ENCODE data around the gene CYP11A1. TPM values are rescaled to one million over a fixed set of nuclear protein-coding genes. Genes with fewer than 3 reads are reported as not detected.

The CYP11A1 gene
- total RNA-seq, 1 experiment from 2014 or later, result 1.7 TPM

DNA sequence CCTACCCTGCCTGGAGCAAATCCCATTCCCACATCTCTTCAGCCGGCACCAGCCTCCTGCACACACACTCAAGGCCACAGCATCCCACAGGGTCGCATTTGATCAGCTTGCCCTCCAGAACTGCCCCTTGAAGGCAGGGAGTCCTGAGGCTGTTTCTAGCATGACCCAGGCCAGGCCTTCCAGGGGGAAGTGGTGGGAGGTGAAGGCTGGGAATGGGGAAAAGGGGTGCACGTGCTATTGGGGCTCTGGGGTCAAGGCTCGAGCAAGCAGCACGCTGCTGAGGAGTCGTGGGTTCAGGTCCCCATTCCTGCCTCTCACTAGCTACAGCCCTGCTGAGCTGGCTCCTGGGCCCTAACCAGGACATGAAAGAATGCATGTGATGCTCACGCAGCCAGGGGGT lies 41.4 kb upstream of the CYP11A1 start:
- Histone ChIP-seq H3K18ac (ENCODE audit: insufficient read length, low read depth, low read length) (no peak overlapping the region), H3K4me1 (ENCODE audit: insufficient read depth, low read length) (no peaks in the 10 kb centered on the region; the same call in 1 of the 2 replicates), H3K79me2 (ENCODE audit: insufficient read depth, low read length) (no peaks in the 10 kb centered on the region), H2BK5ac (ENCODE audit: insufficient read length, low read length) (no peak overlapping the region), H4K20me1 (ENCODE audit: control insufficient read depth, insufficient read depth, insufficient read length) (no peaks in the 10 kb centered on the region), H2BK120ac (ENCODE audit: low read depth, low read length, poor library complexity, severe bottlenecking) (no peak overlapping the region), H2BK20ac (ENCODE audit: low read depth, low read length, poor library complexity, severe bottlenecking) (no peak overlapping the region), H3K27me3 (ENCODE audit: insufficient read depth, low read length) (no peaks in the 10 kb centered on the region), H3K14ac (ENCODE audit: insufficient read depth, low read length) (no peak overlapping the region; the same call in 1 of the 2 replicates), H3K79me1 (ENCODE audit: insufficient read depth, low read depth, low read length, poor library complexity, severe bottlenecking) (no peaks in the 10 kb centered on the region), H4K91ac (ENCODE audit: insufficient read length, low read depth, low read length) (no peak overlapping the region), H3K23me2 (ENCODE audit: insufficient read length, low read depth, low read length, poor library complexity, severe bottlenecking) (no peaks in the 10 kb centered on the region), H3K4me2 (ENCODE audit: insufficient read depth, insufficient read length, low read length) (no peak overlapping the region), H3T11ph (ENCODE audit: low read length) (no peak overlapping the region), H4K5ac (ENCODE audit: insufficient read length, low read depth, low read length) (no peak overlapping the region), H3K56ac (ENCODE audit: insufficient read length, low read depth, low read length) (no peak overlapping the region), H4K8ac (replicated peaks; ENCODE audit: insufficient read length, low read depth, low read length) (no peak overlapping the region), H3K4ac (ENCODE audit: low read depth, low read length) (no peak overlapping the region), H3K23ac (ENCODE audit: insufficient read length, low read depth, low read length) (no peak overlapping the region), H2BK12ac (ENCODE audit: insufficient read length, low read depth, low read length) (no peak overlapping the region), H2AFZ (ENCODE audit: low read length) (no peak overlapping the region), H3K27ac (ENCODE audit: insufficient read length, low read depth, low read length) (no peak overlapping the region), H2BK15ac (ENCODE audit: low read depth, low read length) (no peak overlapping the region), H2AK5ac (ENCODE audit: insufficient read length, low read length) (no peak overlapping the region), H3K9me3 (ENCODE audit: control insufficient read depth, low read depth, low read length) (no peaks in the 10 kb centered on the region), H3K9ac (ENCODE audit: extremely low read depth, insufficient read length, low read length) (no peak overlapping the region)
- WGBS (ENCODE audit: extremely low coverage, insufficient read length, low lambda C conversion rate), result no CpG with 5 or more reads among the region's 7 CpGs
- Mint-ChIP-seq H3K27me3 (ENCODE audit: low read depth) (no peaks in the 10 kb centered on the region), H3K36me3 (ENCODE audit: insufficient read depth in 1 of 3, low read depth in 3 of 3) (peaks cover 3 to 8% (median 5%) of the 10 kb centered on the region in 3 experiments; a peak in 3 of 7 replicates), H3K4me1 (peaks cover 9 to 21% of the 10 kb centered on the region in 2 experiments), H3K4me3 (no peak overlapping the region), H3K9me3 (no peaks in the 10 kb centered on the region), H3K27ac (no peak overlapping the region)
- DNase-seq, result no peak
- TF ChIP-seq, protein P1, sequence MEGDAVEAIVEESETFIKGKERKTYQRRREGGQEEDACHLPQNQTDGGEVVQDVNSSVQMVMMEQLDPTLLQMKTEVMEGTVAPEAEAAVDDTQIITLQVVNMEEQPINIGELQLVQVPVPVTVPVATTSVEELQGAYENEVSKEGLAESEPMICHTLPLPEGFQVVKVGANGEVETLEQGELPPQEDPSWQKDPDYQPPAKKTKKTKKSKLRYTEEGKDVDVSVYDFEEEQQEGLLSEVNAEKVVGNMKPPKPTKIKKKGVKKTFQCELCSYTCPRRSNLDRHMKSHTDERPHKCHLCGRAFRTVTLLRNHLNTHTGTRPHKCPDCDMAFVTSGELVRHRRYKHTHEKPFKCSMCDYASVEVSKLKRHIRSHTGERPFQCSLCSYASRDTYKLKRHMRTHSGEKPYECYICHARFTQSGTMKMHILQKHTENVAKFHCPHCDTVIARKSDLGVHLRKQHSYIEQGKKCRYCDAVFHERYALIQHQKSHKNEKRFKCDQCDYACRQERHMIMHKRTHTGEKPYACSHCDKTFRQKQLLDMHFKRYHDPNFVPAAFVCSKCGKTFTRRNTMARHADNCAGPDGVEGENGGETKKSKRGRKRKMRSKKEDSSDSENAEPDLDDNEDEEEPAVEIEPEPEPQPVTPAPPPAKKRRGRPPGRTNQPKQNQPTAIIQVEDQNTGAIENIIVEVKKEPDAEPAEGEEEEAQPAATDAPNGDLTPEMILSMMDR (conservative IDR thresholded peaks at IDR 0.05), result no peak
